Ishikawa (cell line): ENCODE measurements around the gene GFI1B.

Experiments used
- CEBPB ChIP-seq: IDR thresholded peaks from 2 replicates; pipeline ENCODE4 v1.6.1; 2012
- CREB1 ChIP-seq: IDR thresholded peaks from 2 replicates; pipeline ENCODE4 v1.6.1; 2012; ENCODE audit warnings: low read depth
- EGR1 ChIP-seq: IDR thresholded peaks from 2 replicates; pipeline ENCODE4 v1.6.1; 2012
- EP300 ChIP-seq: IDR thresholded peaks from 2 replicates; pipeline ENCODE4 v1.6.1; 2012; ENCODE audit warnings: borderline replicate concordance
- FOXM1 ChIP-seq: IDR thresholded peaks from 2 replicates; pipeline ENCODE4 v1.6.1; 2012; ENCODE audit warnings: low read depth, borderline replicate concordance
- NFIC ChIP-seq: IDR thresholded peaks from 2 replicates; pipeline ENCODE4 v1.6.1; 2012
- RAD21 ChIP-seq: IDR thresholded peaks from 2 replicates; pipeline ENCODE4 v1.6.1; 2012; ENCODE audit warnings: low read depth
- TAF1 ChIP-seq: IDR thresholded peaks from 2 replicates; pipeline ENCODE4 v1.6.1; 2012; ENCODE audit warnings: low read depth, mild to moderate bottlenecking
- TCF12 ChIP-seq: IDR thresholded peaks from 2 replicates; pipeline ENCODE4 v1.6.1; 2012; ENCODE audit warnings: low read depth
- TEAD4 ChIP-seq: IDR thresholded peaks from 2 replicates; pipeline ENCODE4 v1.6.1; 2012
- YY1 ChIP-seq: IDR thresholded peaks from 2 replicates; pipeline ENCODE4 v1.6.1; 2012; ENCODE audit warnings: low read depth
- ZBTB7A ChIP-seq: IDR thresholded peaks from 2 replicates; pipeline ENCODE4 v1.6.1; 2012; ENCODE audit warnings: low read depth
- TF ChIP-seq, protein P1 (sequence below): IDR thresholded peaks from 2 replicates; pipeline ENCODE4 v1.6.1; 2012; ENCODE audit warnings: low read depth, mild to moderate bottlenecking
- TF ChIP-seq, protein P2 (sequence below): IDR thresholded peaks from 2 replicates; pipeline ENCODE4 v1.6.1; 2012
- TF ChIP-seq, protein P3 (sequence below): IDR thresholded peaks from 2 replicates; pipeline ENCODE4 v1.6.1; 2012

The GFI1B gene

DNA sequence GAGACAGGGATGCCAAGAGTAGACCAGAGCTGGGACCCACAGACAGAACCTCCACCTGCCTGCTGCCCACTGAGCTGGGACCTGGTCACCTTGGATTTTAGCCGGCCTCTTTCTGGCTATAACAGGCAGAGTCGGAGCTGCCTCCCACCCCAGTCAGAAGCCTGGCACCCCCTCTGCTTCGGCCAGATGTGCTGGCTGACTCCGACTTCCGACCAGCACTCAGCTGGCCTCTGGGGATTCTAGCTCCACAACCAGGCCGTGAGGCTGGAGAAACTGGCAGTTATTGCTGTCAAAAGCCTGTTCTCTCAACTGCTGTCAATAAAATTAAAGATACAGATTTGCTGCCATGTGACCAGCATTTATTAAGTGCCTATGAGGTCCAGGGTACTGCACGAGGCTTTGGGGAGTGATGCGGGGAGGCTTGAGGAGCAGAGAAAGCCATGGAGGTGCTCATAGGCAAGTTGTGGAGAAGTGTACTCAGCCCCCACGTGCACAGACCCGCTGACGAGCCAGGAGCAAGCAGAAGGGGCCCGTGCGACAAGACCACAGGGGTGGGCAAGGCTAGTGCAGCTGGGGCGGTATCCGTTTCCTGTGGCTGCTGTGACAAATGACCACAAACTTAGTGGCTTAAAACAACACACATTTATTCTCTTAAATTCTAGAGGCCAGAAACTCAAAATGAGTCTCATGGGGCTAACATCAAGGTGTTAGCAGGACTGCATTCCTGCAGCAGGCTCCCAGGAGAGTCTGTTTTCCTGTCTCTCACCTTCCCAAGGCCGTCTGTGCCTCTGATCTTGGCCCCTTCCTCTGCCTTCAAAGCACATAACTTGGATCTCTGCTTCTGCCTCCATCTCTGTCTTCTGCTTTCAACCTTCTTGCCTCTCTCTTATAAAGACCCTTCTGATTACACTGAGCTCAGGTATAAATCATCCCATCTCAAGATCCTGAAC is 13.1 kb downstream of the GFI1B start:
- no peak for TF ChIP-seq TEAD4
- TF ChIP-seq, protein P1, sequence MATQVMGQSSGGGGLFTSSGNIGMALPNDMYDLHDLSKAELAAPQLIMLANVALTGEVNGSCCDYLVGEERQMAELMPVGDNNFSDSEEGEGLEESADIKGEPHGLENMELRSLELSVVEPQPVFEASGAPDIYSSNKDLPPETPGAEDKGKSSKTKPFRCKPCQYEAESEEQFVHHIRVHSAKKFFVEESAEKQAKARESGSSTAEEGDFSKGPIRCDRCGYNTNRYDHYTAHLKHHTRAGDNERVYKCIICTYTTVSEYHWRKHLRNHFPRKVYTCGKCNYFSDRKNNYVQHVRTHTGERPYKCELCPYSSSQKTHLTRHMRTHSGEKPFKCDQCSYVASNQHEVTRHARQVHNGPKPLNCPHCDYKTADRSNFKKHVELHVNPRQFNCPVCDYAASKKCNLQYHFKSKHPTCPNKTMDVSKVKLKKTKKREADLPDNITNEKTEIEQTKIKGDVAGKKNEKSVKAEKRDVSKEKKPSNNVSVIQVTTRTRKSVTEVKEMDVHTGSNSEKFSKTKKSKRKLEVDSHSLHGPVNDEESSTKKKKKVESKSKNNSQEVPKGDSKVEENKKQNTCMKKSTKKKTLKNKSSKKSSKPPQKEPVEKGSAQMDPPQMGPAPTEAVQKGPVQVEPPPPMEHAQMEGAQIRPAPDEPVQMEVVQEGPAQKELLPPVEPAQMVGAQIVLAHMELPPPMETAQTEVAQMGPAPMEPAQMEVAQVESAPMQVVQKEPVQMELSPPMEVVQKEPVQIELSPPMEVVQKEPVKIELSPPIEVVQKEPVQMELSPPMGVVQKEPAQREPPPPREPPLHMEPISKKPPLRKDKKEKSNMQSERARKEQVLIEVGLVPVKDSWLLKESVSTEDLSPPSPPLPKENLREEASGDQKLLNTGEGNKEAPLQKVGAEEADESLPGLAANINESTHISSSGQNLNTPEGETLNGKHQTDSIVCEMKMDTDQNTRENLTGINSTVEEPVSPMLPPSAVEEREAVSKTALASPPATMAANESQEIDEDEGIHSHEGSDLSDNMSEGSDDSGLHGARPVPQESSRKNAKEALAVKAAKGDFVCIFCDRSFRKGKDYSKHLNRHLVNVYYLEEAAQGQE: no peak
- TF ChIP-seq CREB1: no peak
- no peak for TF ChIP-seq TCF12

DNA sequence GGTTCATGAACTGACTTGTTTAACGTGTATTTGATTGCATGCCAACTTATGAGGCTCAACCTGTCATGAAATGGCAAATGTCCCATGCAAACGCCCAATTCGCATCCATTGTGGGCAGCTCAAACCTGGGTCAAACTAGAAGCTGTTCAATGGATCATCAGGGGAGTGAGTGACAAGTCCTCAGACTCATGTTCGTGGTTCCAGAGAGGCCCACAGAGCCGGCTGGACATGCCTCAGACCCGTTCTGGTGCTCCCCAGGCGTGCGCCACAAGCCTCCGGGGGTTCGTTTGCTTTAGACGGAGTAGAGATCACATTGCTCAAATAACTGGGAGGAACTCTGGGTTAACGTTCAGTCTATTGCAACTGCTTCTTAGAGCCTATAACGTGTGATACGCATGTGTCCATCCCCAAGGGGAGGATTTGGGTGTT is 15.0 kb downstream of the GFI1B start:
- TF ChIP-seq CEBPB (no peak), YY1 (no peak), ZBTB7A (no peak), EP300 (no peak), RAD21 (no peak), TEAD4 (no peak), NFIC (no peak), TAF1 (no peak), EGR1 (no peak), FOXM1 (no peak), CREB1 (no peak), TCF12 (no peak)
- TF ChIP-seq, protein P1: no peak
- TF ChIP-seq, protein P2, sequence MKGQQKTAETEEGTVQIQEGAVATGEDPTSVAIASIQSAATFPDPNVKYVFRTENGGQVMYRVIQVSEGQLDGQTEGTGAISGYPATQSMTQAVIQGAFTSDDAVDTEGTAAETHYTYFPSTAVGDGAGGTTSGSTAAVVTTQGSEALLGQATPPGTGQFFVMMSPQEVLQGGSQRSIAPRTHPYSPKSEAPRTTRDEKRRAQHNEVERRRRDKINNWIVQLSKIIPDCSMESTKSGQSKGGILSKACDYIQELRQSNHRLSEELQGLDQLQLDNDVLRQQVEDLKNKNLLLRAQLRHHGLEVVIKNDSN: no peak

DNA sequence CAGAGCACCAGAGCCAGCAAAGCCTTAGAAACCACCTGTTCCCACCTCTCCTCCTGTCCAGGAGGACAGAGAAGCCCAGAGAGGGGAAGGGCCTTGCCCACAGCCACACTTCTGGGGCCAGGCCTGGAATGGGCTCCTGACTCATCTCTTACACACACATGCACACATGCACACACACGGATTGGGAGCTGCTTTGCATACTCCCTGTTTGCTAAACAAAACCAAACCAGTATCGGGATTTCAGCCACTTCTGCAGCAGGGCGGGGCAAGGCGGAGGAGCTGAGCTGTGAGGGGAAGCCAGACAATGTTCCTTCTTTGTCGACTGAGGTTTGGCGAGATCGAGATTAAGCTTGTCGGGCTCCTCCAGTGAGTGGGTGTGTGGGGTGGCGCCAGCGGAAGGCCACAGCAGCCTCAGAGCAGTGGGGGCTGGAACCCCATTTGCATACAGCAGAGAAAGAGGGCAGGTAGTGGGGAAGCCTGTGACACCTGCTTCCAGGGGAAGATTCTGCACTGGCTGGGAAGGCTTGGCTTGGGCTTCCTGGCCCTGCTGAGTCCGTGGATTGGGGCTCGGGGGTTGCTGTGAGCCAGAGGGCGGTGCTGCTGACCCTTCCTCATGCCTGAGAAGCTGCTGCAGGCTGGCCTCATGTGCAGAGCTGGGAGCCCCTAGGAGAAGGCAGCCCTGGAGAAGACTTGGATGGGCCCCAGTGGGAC is 16.1 kb downstream of the GFI1B start:
- TF ChIP-seq TAF1 (no peak), EGR1 (no peak), CEBPB (no peak), CREB1 (no peak), TEAD4 (no peak), FOXM1 (no peak), ZBTB7A (no peak)
- TF ChIP-seq, protein P1: no peak

DNA sequence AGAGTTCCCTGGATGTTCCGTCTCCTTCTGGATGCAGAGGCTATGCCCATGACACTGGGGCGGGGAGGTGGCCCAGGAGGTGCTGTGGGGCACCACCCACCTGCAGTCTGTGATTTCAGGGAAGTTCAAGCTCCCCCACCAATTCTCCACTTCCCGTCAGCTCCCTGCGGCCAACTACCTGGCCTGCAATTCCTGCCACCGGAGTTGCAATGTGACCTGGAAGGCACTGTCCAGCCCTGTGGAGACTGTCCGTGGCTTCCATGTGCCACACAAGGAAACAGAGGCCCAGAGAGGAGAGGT is 16.6 kb downstream of the GFI1B start:
- no peak for TF ChIP-seq EP300
- no peak for TF ChIP-seq CEBPB
- TF ChIP-seq, protein P1: no peak
- no peak for TF ChIP-seq RAD21
- TF ChIP-seq EGR1: no peak
- TF ChIP-seq, protein P2: no peak
- TF ChIP-seq TAF1: no peak
- TF ChIP-seq TCF12: no peak
- TF ChIP-seq ZBTB7A: no peak
- TF ChIP-seq YY1: no peak
- no peak for TF ChIP-seq FOXM1
- no peak for TF ChIP-seq TEAD4
- no peak for TF ChIP-seq NFIC
- no peak for TF ChIP-seq CREB1
- TF ChIP-seq, protein P3, sequence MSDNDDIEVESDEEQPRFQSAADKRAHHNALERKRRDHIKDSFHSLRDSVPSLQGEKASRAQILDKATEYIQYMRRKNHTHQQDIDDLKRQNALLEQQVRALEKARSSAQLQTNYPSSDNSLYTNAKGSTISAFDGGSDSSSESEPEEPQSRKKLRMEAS: no peak
